NCI-H526 (cell line): ENCODE measurements around the gene C1QTNF1.

Source experiments
- DNase-seq, 2 experiments: peaks; one replicate each; lab custom pipeline; 2025; lab: John Stamatoyannopoulos, UW

Gene C1QTNF1

GRCh38 chr17:79041041-79041570, 17.1 kb downstream of the C1QTNF1 start:
- DNase-seq, result no peak

GRCh38 chr17:79041723-79042420, 17.9 kb downstream of the C1QTNF1 start:
- no peak for DNase-seq

DNA sequence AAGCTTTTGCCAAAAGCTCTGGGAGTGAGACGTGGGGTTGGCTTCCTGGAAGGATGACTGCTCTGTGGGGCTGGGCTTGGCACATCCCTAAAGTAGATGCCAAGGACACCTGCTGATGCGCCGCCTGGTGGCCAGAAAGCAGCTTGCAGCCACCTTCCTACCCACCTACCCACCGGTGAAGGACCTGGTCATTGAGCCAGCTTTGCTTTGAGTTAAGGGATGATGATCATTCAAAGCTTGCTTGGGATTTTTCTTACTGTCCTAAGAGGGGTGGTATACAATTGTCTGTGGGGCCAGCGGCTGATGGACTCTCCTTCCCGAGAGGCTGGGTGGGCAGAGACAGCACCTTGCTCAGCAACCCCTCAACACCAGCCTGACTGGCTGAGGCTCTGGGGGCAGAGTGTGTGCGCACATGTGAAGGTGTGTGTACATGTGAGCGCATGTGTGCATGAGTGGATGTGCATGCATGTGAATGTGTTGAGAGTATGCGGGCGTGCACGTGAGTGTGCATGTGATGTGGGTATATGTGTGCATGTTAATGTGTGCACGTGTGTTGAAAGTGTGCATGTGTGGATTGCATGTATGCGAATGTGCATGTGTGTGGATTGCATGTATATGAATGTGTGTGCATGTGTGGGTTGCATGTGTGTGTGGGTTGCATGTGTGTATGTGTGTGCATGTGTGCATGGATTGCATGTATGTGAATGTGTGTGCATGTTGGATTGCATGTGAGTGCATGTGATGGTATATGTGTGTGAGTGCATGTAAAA, 18.6 kb downstream of the C1QTNF1 start:
- DNase-seq, result peak; percentile 31 to 84

- no peak for DNase-seq
Observed at GRCh38 chr17:79043191-79043930, 19.4 kb downstream of the C1QTNF1 start.

- no peak for DNase-seq
Observed at GRCh38 chr17:79043931-79044320, 20.0 kb downstream of the C1QTNF1 start.

DNA sequence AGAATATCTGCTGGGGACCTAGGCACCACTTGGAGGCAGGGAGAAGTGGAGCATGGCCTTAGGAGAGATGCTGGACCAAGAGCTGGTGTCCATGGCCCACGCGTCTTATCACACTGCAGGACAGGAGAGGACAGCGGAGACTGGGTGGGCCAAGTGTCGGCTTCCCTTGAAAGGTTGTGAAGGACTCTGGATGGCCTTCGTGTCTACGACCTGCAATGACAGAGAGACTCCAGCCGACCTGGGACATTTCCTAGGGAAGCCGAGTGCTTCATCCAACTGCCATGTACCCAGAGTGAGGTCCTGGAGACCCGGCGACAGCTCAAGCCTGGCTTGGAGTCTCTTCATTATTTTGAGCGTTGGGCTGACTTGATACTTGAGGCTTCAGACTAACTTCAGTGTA, 20.5 kb downstream of the C1QTNF1 start:
- DNase-seq, result no peak

DNA sequence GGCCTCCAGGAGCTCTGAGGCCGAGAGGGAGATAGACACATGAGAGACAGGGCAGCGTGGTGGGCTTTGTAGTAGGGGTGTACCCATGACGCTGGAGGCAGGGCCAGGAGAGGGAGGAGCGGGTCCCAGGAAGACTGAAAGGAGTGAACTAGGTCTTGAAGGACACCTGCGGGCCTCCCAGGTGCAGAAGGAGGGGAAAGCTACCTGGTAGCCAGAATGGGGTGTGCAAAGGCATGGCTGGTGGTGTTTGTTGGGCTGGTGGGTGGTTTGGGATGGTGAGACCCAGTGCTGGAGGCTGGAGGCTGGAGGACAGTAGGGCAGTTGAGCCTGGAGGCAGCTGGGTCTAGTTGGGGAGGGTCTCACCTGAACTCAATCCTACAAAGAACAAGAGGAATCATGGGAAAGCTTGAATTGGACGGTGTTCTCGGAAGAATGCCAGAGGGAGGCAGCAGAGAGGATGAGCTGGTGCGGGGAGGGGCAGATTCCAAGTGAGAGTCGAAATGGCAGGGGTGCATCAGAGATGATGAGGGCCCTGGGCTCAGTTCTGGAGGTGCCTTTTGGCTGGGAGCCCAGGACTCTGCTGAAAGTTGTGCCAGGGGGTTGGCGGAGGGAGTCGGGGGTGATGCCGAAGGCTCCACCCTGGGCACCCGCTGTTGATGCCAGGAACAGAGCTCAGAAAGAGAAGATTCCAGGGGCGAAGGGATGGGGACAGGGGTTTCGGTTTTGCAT, 21.2 kb downstream of the C1QTNF1 start:
- no peak for DNase-seq

GRCh38 chr17:79045842-79046196, 21.9 kb downstream of the C1QTNF1 start:
- DNase-seq, result peak; percentile 35 to 84

- peak; percentile 25 to 68 for DNase-seq
Observed at GRCh38 chr17:79046197-79046915, 22.4 kb downstream of the C1QTNF1 start.

- DNase-seq, result peak in 1 of 2 experiments; percentile 54
Observed at GRCh38 chr17:79046916-79047280, 22.9 kb downstream of the C1QTNF1 start.

DNA sequence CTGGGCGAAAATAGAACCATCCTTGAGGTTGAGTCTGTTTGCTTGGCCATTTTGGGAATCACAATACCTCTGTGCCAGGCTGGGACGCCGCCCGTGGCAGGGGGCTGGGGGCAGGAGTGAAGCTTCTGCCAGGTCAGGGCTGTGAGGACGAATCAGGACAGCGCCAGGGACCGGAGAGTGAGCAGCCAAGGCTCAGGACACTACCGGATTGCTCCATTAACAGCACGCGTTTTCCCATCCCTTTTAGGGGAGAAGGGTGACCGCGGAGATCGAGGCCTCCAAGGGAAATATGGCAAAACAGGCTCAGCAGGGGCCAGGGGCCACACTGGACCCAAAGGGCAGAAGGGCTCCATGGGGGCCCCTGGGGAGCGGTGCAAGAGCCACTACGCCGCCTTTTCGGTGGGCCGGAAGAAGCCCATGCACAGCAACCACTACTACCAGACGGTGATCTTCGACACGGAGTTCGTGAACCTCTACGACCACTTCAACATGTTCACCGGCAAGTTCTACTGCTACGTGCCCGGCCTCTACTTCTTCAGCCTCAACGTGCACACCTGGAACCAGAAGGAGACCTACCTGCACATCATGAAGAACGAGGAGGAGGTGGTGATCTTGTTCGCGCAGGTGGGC, 23.4 kb downstream of the C1QTNF1 start:
- DNase-seq, result no peak

GRCh38 chr17:79047923-79048825, 24.2 kb downstream of the C1QTNF1 start:
- peak in 1 of 2 experiments; percentile 49 for DNase-seq

DNA sequence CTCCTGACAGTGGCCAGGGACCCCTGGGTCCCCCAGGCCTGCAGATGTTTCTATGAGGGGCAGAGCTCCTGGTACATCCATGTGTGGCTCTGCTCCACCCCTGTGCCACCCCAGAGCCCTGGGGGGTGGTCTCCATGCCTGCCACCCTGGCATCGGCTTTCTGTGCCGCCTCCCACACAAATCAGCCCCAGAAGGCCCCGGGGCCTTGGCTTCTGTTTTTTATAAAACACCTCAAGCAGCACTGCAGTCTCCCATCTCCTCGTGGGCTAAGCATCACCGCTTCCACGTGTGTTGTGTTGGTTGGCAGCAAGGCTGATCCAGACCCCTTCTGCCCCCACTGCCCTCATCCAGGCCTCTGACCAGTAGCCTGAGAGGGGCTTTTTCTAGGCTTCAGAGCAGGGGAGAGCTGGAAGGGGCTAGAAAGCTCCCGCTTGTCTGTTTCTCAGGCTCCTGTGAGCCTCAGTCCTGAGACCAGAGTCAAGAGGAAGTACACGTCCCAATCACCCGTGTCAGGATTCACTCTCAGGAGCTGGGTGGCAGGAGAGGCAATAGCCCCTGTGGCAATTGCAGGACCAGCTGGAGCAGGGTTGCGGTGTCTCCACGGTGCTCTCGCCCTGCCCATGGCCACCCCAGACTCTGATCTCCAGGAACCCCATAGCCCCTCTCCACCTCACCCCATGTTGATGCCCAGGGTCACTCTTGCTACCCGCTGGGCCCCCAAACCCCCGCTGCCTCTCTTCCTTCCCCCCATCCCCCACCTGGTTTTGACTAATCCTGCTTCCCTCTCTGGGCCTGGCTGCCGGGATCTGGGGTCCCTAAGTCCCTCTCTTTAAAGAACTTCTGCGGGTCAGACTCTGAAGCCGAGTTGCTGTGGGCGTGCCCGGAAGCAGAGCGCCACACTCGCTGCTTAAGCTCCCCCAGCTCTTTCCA, 25.1 kb downstream of the C1QTNF1 start:
- no peak for DNase-seq

- no peak for DNase-seq
Observed at GRCh38 chr17:79049821-79050220, 25.9 kb downstream of the C1QTNF1 start.

GRCh38 chr17:79050551-79050950, 26.6 kb downstream of the C1QTNF1 start:
- DNase-seq, result no peak

DNA sequence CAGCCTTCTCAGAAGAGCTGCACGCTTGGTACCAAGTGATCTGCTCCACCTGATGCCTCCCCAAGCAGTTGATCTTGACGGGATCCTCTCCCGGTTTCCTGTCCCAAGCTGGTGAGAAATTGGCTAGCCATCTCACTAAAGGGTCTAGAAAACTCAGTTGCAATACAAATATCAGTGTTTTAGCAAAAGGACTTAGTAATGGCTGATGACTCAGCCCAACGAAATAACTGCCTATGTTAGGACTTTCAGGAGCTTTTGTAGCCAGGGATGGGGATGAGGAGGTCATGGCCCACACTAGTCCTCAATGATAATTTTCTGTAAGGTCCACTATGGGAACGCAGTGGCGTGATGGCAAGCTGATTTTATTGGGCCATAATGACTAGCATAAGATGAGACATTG, 27.3 kb downstream of the C1QTNF1 start:
- DNase-seq, result no peak

DNA sequence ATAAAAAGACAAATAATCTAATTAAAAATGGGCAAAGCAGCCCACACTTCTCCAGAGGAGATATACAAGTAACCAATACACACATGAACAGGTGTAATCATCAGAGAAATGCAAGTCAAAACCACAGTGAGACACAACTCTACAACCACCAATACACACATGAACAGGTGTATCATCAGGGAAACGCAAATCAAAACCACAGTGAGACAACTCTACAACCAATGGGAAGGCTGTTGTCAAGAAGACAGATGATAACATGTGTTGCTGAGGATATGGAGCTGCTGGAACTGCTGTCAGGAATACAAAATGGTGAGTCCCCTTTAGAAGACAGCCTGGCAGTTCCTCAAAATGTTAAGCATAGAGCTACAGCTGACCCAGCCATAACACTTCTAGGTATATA, 28.2 kb downstream of the C1QTNF1 start:
- DNase-seq, result no peak

DNA sequence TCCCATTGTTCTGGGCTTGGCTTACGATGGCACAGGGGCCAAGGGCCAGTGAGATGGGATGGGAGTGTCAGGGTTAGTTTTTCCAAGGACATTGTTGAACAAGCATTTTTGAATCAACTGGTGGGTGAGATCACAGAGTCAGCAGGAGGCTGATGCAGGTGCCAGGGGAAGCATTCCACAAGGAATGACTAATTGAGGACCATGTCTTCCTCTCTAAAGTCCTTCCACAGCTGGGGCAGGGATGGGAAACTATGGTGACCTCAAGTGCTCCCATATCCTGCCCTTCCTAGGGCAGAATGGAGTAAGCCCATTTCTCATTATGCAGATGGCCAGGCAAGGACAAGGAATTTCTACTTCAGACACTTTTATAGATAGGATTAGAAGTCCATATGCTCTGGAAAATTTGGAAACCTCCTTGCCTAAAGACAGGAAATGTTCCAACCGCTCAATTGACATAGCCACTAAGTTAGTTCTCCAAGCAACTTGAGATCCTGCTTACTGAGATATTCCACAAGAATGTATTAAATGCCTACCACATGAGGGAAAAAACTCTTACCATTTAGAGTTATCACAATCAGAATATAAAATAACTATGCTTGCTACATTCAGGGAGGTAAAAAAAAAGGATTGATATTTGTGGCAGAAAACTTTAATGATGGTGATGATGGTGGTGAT, 29.4 kb downstream of the C1QTNF1 start:
- DNase-seq, result no peak
